Measurements from ENCODE around the gene ZER1.

ZER1 gene

GRCh38 chr9:128689293-128689774 is 82.4 kb downstream of the ZER1 start:
- no peak for FAIRE-seq

- no peak for FAIRE-seq
These were observed 83.0 kb downstream of the ZER1 start, which contains the start of gene SET for GRCh38 chr9:128688501-128689292. TSS of gene SET (plus strand) at chr9:128689222. CDS start at chr9:128689583, 361 bp downstream.

GRCh38 chr9:128687453-128687852 is 84.3 kb downstream of the ZER1 start:
- FAIRE-seq: no peak

DNA sequence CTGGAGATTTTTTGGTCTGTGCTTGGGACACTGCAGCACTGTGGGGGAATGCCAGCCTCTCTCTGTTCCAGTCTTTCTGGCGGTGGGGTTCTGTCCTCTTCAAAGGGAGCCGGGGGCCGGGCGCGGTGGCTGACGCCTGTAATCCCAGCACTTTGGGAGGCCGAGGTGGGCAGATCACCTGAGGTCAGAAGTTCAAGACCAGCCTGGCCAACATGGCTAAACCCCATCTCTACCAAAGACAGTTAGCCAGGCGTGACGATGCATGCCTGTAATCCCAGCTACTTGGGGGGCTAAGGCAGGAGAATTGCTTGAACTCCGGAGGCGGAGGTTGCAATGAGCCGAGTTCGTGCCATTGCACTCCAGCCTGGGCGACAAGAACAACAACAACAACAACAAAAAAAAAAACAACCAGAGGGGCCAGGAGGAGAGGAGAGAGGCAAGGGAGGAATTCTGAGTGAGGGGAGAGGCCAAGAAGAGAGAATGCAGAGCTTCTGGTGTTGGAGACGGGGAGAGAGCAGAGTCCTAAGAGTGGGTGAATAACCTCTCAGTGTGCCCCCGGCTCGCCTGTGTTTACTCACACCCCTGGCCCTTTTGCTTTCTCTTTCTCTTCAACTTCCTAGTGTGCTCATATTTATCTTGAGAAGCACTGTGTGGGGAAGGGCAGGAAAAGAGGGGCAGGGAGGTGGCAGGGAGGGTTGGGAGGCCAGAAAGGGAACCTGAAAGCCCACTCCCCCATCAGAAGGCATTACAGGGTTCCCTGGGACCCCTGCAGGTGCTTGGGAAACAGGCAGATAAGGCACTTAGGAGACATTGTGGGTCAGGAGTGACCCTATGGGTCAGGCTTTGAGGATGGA is 85.9 kb downstream of the ZER1 start:
- FAIRE-seq: no peak

- peak; percentile 79 for FAIRE-seq
These were observed 87.2 kb downstream of the ZER1 start for GRCh38 chr9:128684325-128685199.

DNA sequence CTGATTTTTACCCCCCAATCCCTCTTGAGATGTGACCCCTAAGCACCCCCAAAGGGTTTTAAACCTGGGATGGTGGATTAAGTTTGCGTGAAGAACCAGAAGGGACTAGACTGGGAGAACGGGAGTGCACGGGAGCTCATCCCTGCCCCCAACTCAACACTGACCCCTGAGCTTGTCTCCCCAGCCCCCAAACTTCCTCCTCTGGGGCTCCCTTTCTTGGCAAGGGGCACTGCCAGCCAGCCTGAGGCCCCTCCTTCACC is 87.7 kb downstream of the ZER1 start:
- FAIRE-seq: no peak

DNA sequence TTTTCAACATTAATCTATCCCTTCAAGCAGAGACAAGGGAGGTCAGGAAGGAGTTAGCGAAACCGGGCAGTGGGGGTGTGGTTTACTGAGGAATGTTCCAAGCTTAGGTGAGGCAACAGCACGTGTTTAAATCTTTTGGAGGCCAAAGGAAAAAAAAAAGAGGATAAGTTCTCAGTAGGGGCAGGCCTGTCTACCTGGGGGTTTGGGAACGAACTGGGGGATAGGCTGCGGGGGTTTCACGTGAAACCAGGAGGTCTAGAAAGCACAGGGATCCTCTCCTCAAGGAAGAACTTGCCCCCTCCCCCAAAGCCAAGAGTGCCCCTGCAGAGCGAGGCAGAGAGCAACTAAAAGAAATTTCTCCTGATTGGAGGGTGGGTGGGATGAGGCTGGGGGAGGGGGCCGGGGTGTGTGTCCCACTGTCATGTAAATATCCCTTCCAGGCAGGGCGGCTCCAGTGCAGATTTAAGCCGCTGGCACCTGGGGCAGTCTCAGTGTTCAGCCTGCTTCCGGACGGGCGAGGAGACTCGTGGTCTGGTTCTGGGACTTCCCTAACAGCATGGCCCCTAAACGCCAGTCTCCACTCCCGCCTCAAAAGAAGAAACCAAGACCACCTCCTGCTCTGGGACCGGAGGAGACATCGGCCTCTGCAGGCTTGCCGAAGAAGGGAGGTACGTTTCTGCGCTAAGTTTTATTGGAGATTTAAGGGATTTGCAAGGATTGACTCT is 88.2 kb downstream of the ZER1 start:
- FAIRE-seq: peak; percentile 74
